H1 (cell line): ENCODE results near the gene PDE1A. TPM values are rescaled to one million over a fixed set of nuclear protein-coding genes. Genes with fewer than 3 reads are reported as not detected.

Experiments used
- CTCF ChIA-PET: fragments of 300-600 bp; sonication (Branson Sonifier 250); formaldehyde crosslinking; loops from one replicate; lab custom pipeline; 2021; ENCODE audit not compliant: partially characterized antibody; lab: Charles Lee
- POLR2A ChIA-PET: fragments of 300-600 bp; sonication (Branson Sonifier 250); formaldehyde crosslinking; loops from one replicate; lab custom pipeline; 2021; ENCODE audit warnings: inconsistent platforms; ENCODE audit not compliant: partially characterized antibody; lab: Charles Lee
- DNase-seq, 2 experiments: peaks; one replicate each; pipeline versions ENCODE4 v3.0.0 to v3.0.0-alpha.2; 2010 to 2022; ENCODE audit warnings: low spot score in 2 of 2, low read depth in 1 of 2, mixed read lengths in 1 of 2
- FAIRE-seq: peaks from 2 replicates; lab custom pipeline; 2011; peaks lifted over from hg19 to GRCh38; lab: Jason Lieb, UNC
- H2AFZ ChIP-seq: 2 replicates; pipeline ENCODE4 v1.8.1; 2012; ENCODE audit warnings: low read length, inconsistent platforms
- H2AK5ac ChIP-seq: 2 replicates; pipeline ENCODE4 v1.6.1; 2013; ENCODE audit warnings: low read depth, low read length
- H2BK120ac ChIP-seq: replicated peaks from 2 replicates; pipeline ENCODE3; 2013; ENCODE audit warnings: low read depth, low read length, inconsistent platforms
- H2BK12ac ChIP-seq: 2 replicates; pipeline ENCODE4 v1.6.1; 2013; ENCODE audit warnings: low read depth, low read length
- H2BK15ac ChIP-seq: 2 replicates; pipeline ENCODE4 v1.6.1; 2013; ENCODE audit warnings: low read length
- H2BK20ac ChIP-seq: 2 replicates; pipeline ENCODE4 v1.6.1; 2013; ENCODE audit warnings: low read length
- H2BK5ac ChIP-seq: 2 replicates; pipeline ENCODE4 v1.6.1; 2013; ENCODE audit warnings: low read depth, low read length
- H3K14ac ChIP-seq: 2 replicates; pipeline ENCODE4 v1.6.1; 2013; ENCODE audit warnings: inconsistent platforms; ENCODE audit not compliant: insufficient read length
- H3K18ac ChIP-seq: 2 replicates; pipeline ENCODE4 v1.6.1; 2013; ENCODE audit warnings: low read length; ENCODE audit errors: extremely low read depth
- H3K23ac ChIP-seq: 2 replicates; pipeline ENCODE4 v1.6.1; 2013; ENCODE audit warnings: inconsistent platforms; ENCODE audit not compliant: insufficient read length
- H3K23me2 ChIP-seq: 2 replicates; pipeline ENCODE4 v1.6.1; 2013; ENCODE audit warnings: low read depth, low read length
- H3K27ac ChIP-seq: 2 replicates; pipeline ENCODE4 v1.6.1; 2011; ENCODE audit warnings: low read depth, low read length, inconsistent platforms
- H3K27me3 ChIP-seq, 4 experiments: replicated peaks in 1 of 4; 1 replicate in 1 of 4; 2 replicates in 3 of 4; pipeline versions ENCODE4 v1.6.1 to v1.8.1; 2011 to 2013; ENCODE audit warnings: low read length in 3 of 4, mild to moderate bottlenecking in 3 of 4, inconsistent platforms in 2 of 4, mixed read lengths in 2 of 4, moderate library complexity in 1 of 4; ENCODE audit not compliant: control insufficient read depth in 3 of 4, insufficient read depth in 3 of 4; ENCODE audit errors: extremely low read depth in 1 of 4
- H3K36me3 ChIP-seq, 4 experiments: 2 replicates each; pipeline versions ENCODE4 v1.6.1 to v1.8.1; 2011 to 2013; ENCODE audit warnings: mild to moderate bottlenecking in 4 of 4, low read length in 3 of 4, moderate library complexity in 2 of 4, control low read depth in 1 of 4, inconsistent platforms in 1 of 4; ENCODE audit not compliant: insufficient read depth in 4 of 4, control insufficient read depth in 2 of 4
- H3K4ac ChIP-seq: replicated peaks from 2 replicates; pipeline ENCODE3; 2013; ENCODE audit warnings: low read length, low read depth, mixed read lengths, inconsistent platforms; ENCODE audit not compliant: insufficient read length
- H3K4me1 ChIP-seq, 4 experiments: replicated peaks in 1 of 4; 1 replicate in 1 of 4; 2 replicates in 3 of 4; pipeline versions ENCODE4 v1.6.1 to v1.8.1; 2011 to 2013; ENCODE audit warnings: low read length in 3 of 4, inconsistent platforms in 2 of 4, mixed read lengths in 1 of 4; ENCODE audit not compliant: insufficient read depth in 4 of 4, control insufficient read depth in 3 of 4
- H3K4me2 ChIP-seq, 2 experiments: 2 replicates each; pipeline versions ENCODE4 v1.6.1 to v1.8.1; 2011 to 2013; ENCODE audit warnings: low read depth in 2 of 2, low read length in 2 of 2, control low read depth in 1 of 2, inconsistent platforms in 1 of 2, mild to moderate bottlenecking in 1 of 2; ENCODE audit not compliant: insufficient read depth in 1 of 2
- H3K4me3 ChIP-seq, 4 experiments: fragments of 200-600, 300-600 bp in 1 of 4; sonication (generic), shearing (Covaris generic), sonication (Bioruptor Twin) in 1 of 4; 2 replicates each; pipeline versions ENCODE4 v1.5.1 to v1.8.1; 2011 to 2016; ENCODE audit warnings: low read length in 4 of 4, low read depth in 3 of 4, control low read depth in 2 of 4, inconsistent platforms in 2 of 4, mild to moderate bottlenecking in 2 of 4, mixed read lengths in 1 of 4, moderate library complexity in 1 of 4; ENCODE audit not compliant: insufficient read depth in 2 of 4; ENCODE audit errors: extremely low read depth in 1 of 4
- H3K56ac ChIP-seq: replicated peaks from 2 replicates; pipeline ENCODE3; 2013; ENCODE audit warnings: low read depth, mild to moderate bottlenecking, mixed read lengths, low read length, inconsistent platforms; ENCODE audit not compliant: insufficient read length
- H3K79me1 ChIP-seq: 2 replicates; pipeline ENCODE4 v1.6.1; 2013; ENCODE audit warnings: low read depth, low read length, control low read depth
- H3K79me2 ChIP-seq, 2 experiments: 2 replicates each; pipeline versions ENCODE4 v1.6.1 to v1.8.1; 2012 to 2013; ENCODE audit warnings: low read length in 2 of 2, mild to moderate bottlenecking in 2 of 2, inconsistent platforms in 1 of 2; ENCODE audit not compliant: insufficient read depth in 2 of 2, control insufficient read depth in 1 of 2
- H3K9ac ChIP-seq, 4 experiments: replicated peaks in 1 of 4; 1 replicate in 1 of 4; 2 replicates in 3 of 4; pipeline versions ENCODE4 v1.6.1 to v1.8.1; 2011 to 2013; ENCODE audit warnings: low read depth in 3 of 4, low read length in 3 of 4, control low read depth in 2 of 4, mild to moderate bottlenecking in 2 of 4, moderate library complexity in 2 of 4, inconsistent platforms in 1 of 4; ENCODE audit errors: extremely low read depth in 1 of 4
- H3K9me3 ChIP-seq, 2 experiments: 2 replicates each; pipeline versions ENCODE4 v1.6.1 to v1.8.1; 2012 to 2013; ENCODE audit warnings: mild to moderate bottlenecking in 2 of 2, moderate library complexity in 2 of 2, control low read depth in 1 of 2, inconsistent platforms in 1 of 2, low read depth in 1 of 2, low read length in 1 of 2, mixed read lengths in 1 of 2; ENCODE audit not compliant: insufficient read depth in 2 of 2
- H4K20me1 ChIP-seq, 2 experiments: replicated peaks in 1 of 2; 2 replicates each; pipeline versions ENCODE3 to v1.8.1; 2011 to 2013; ENCODE audit warnings: inconsistent platforms in 2 of 2, low read length in 2 of 2, mild to moderate bottlenecking in 1 of 2; ENCODE audit not compliant: insufficient read depth in 2 of 2, control insufficient read depth in 1 of 2
- H4K5ac ChIP-seq: 2 replicates; pipeline ENCODE4 v1.6.1; 2013; ENCODE audit warnings: low read length, low read depth, mixed read lengths, inconsistent platforms; ENCODE audit not compliant: insufficient read length
- H4K8ac ChIP-seq: 2 replicates; pipeline ENCODE4 v1.8.0; 2013; ENCODE audit warnings: mild to moderate bottlenecking, moderate library complexity, low read length, inconsistent platforms; ENCODE audit not compliant: insufficient read depth; ENCODE audit errors: extremely low read depth
- H4K91ac ChIP-seq: replicated peaks from 2 replicates; pipeline ENCODE3; 2013; ENCODE audit warnings: low read length, mixed read lengths, inconsistent platforms; ENCODE audit not compliant: insufficient read length
- CHD2 ChIP-seq: IDR thresholded peaks from 2 replicates; pipeline ENCODE4 v1.6.1; 2012; ENCODE audit warnings: low read length, improper control_type of control experiment
- JUND ChIP-seq: IDR thresholded peaks from 2 replicates; pipeline ENCODE4 v1.6.1; 2011; ENCODE audit warnings: mild to moderate bottlenecking, improper control_type of control experiment, low read length
- KDM1A ChIP-seq: fragments of 200-600, 300-600 bp; sonication (generic); IDR thresholded peaks from 2 replicates; pipeline ENCODE4 v1.7.1; 2016; ENCODE audit warnings: mild to moderate bottlenecking, low read length, borderline replicate concordance
- NANOG ChIP-seq: IDR thresholded peaks from 2 replicates; pipeline ENCODE4 v1.6.1; 2011; ENCODE audit warnings: low read length, low read depth, mild to moderate bottlenecking, inconsistent platforms; ENCODE audit not compliant: insufficient read depth, poor library complexity, severe bottlenecking
- PHF8 ChIP-seq: fragments of 200-600 bp; sonication (generic); conservative IDR thresholded peaks from 2 replicates; pipeline ENCODE4 v1.7.1; 2012; ENCODE audit warnings: low read depth, mild to moderate bottlenecking, inconsistent platforms, low read length, moderate library complexity
- SP1 ChIP-seq: IDR thresholded peaks from 2 replicates; pipeline ENCODE4 v1.6.1; 2011; ENCODE audit warnings: low read depth, low read length
- TCF12 ChIP-seq: IDR thresholded peaks from 2 replicates; pipeline ENCODE4 v1.6.1; 2011; ENCODE audit warnings: low read depth, mild to moderate bottlenecking, low read length
- USF2 ChIP-seq: IDR thresholded peaks from 2 replicates; pipeline ENCODE4 v1.6.1; 2011; ENCODE audit warnings: low read length, improper control_type of control experiment
- ZNF274 ChIP-seq: IDR thresholded peaks from 2 replicates; pipeline ENCODE4 v1.7.0; 2012; ENCODE audit warnings: low read length, borderline replicate concordance; ENCODE audit errors: extremely low read depth
- WGBS, 2 experiments: shearing (Covaris generic) in 1 of 2; methylation state at CpG; one replicate each; pipeline versions ENCODE4 v1.1.6 to v1.1.7; 2013 to 2015; ENCODE audit warnings: low lambda C conversion rate in 2 of 2, mixed read lengths in 2 of 2, inconsistent platforms in 1 of 2, low coverage in 1 of 2, missing lambda C conversion rate in 1 of 2; ENCODE audit not compliant: insufficient replicate concordance in 2 of 2, insufficient coverage in 1 of 2, insufficient read length in 1 of 2; ENCODE audit errors: extremely low coverage in 1 of 2, missing lambda C conversion rate in 1 of 2; 5-methylcytosine and 5-hydroxymethylcytosine counted together
- polyA plus RNA-seq, 7 experiments: library from polyadenylated mRNA; depleted of rRNA in 3 of 7; stranded (reverse) in 5 of 7; unstranded in 2 of 7; fragments of >200 nt in 5 of 7; fragments of 200-250 nt in 2 of 7; gene quantifications; 1 replicate in 5 of 7; 2 replicates in 1 of 7; 4 replicates in 1 of 7; pipeline versions ENCODE4 v1.2.1 to v1.2.3, GENCODE V29; 2011 to 2013; ENCODE audit warnings: missing spikeins in 2 of 7, mixed read lengths in 2 of 7
- total RNA-seq: library from RNA; stranded (reverse); fragmentation: NEBNext Ultra II Directional; extraction: Animal tissue kit (Norgen Biotek cat#: 25700); gene quantifications from 2 replicates; pipeline ENCODE4 v1.2.1, GENCODE V29; 2021

Gene PDE1A
- total and polyA plus RNA-seq, 2 of the 8 experiments (the other 6 are each of a cell fraction or from before 2014, with no cell fraction given): 0.34 TPM; not detected in 1

GRCh38 chr2:182166406-182166805 is 260.4 kb downstream of the PDE1A start:
- no peak overlapping the region for H2BK12ac ChIP-seq

More at GRCh38 chr2:182166406-182166805, 260.4 kb downstream of the PDE1A start:
- H3K79me1 ChIP-seq: no peaks in the 10 kb centered on the region
- no peak overlapping the region for H2BK15ac ChIP-seq
- POLR2A ChIA-PET: no interaction called here
- no peak overlapping the region for H2AFZ ChIP-seq
- no peaks in the 10 kb centered on the region for H3K79me2 ChIP-seq
- H3K4me1 ChIP-seq: no peaks in the 10 kb centered on the region
- H3K14ac ChIP-seq: no peak overlapping the region
- H3K4me2 ChIP-seq: no peak overlapping the region
- DNase-seq: no peak
- H3K4ac ChIP-seq: no peak overlapping the region
- no peak overlapping the region for H2AK5ac ChIP-seq
- H4K20me1 ChIP-seq: no peaks in the 10 kb centered on the region
- TF ChIP-seq NANOG: no peak
- TF ChIP-seq KDM1A: no peak
- no peak for TF ChIP-seq ZNF274
- no peak for TF ChIP-seq CHD2
- no peak for TF ChIP-seq USF2
- TF ChIP-seq SP1: no peak
- no peak for TF ChIP-seq TCF12
- no peak for TF ChIP-seq JUND
- no peak for TF ChIP-seq PHF8
- TF ChIP-seq, all 59 proteins: peak for 0
- Histone ChIP-seq H3K4me3 (no peak overlapping the region), H3K27ac (no peak overlapping the region), H3K9me3 (no peaks in the 10 kb centered on the region), H2BK20ac (no peak overlapping the region), H3K56ac (no peak overlapping the region), H3K23ac (no peak overlapping the region), H3K9ac (no peak overlapping the region), H2BK120ac (no peak overlapping the region), H3K36me3 (no peaks in the 10 kb centered on the region), H4K91ac (no peak overlapping the region), H2BK5ac (no peak overlapping the region), H4K5ac (no peak overlapping the region), H3K27me3 (no peaks in the 10 kb centered on the region), H3K18ac (no peak overlapping the region), H4K8ac (no peak overlapping the region), H3K23me2 (no peaks in the 10 kb centered on the region)
- no peak for FAIRE-seq
- CTCF ChIA-PET: interaction anchor here (0.7 to 1.8 kb wide), 4 partner anchors 244 to 500 kb away, joined by 3 to 5 read pairs (median 4); no protein-coding TSS in a partner anchor
- WGBS, 2 experiments: 93% methylated on average over 2 of the region's 2 CpGs; no CpG with 5 or more reads in 1 of the 2 experiments
